Adipose tissue (tissue), 3 donors: ENCODE measurements around the gene NKRF. TPM values are rescaled to one million over a fixed set of nuclear protein-coding genes. Genes with fewer than 3 reads are reported as not detected.

Source experiments
- H3K27ac ChIP-seq: one replicate; pipeline ENCODE4 v1.5.1; 2013; ENCODE audit warnings: low read depth, low read length
- WGBS, 3 donors: extraction: QIAGEN DNeasy Blood & Tissue Kit; methylation state at CpG; one replicate each; pipeline ENCODE4 v1.1.7; 2013; 5-methylcytosine and 5-hydroxymethylcytosine counted together
- polyA plus RNA-seq, 3 donors: library from polyadenylated mRNA; stranded (reverse); fragments of 200-250 nt; gene quantifications; one replicate each; pipeline ENCODE4 v1.2.3, GENCODE V29; 2013
- donor health status: healthy with polysubstance abuse.
- donor health status: Bipolar disorder and iron deficiency.
- donor health status: healthy.

The NKRF gene
- polyA plus RNA-seq, 3 donors: 2.2 to 3.8 (median 3.1) TPM

DNA sequence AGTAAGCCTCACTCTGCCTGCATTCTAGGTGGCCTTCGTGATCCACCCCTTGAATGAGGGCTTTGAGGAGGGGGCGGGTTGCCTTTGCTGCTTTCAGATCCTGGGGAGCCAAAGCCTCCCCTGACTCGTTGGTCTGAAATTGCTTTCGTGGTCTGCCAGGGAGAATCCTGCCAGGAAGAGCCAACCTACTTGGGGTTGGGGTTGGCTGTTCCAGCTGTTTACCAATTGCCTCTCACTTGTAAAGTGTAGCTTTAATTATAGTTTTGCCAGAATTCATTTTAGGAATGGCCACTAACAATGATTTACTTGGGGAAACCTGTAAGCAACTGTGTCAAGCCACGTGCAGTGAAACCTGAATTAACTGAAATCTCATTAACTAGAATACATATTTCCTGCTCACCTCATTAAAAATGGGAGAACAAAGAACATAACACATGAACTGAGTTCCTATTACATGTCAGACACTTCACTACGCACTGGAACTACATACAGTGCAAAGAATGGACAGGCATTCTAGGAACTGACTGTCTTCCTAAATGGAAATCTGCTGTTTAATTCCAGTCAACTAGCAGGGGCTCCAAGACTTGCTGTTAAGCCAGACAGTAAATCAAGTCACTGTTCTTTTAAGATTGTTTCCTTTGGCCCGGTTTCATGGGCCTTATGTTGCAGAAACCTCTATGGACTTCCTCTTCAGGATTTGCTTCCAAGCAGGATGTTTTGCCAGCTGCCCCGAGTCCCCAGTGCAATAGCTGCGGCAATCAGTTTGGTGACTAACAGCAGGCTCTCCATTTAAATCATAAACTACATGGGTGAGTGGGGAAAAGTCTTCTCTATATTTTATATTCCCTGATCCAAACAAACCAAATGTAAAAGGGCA lies 16.4 kb upstream of the NKRF start:
- 49 to 61% (median 51%) methylated on average over 9 of the region's 9 CpGs for WGBS, 3 donors
- H3K27ac ChIP-seq: no peak overlapping the region

DNA sequence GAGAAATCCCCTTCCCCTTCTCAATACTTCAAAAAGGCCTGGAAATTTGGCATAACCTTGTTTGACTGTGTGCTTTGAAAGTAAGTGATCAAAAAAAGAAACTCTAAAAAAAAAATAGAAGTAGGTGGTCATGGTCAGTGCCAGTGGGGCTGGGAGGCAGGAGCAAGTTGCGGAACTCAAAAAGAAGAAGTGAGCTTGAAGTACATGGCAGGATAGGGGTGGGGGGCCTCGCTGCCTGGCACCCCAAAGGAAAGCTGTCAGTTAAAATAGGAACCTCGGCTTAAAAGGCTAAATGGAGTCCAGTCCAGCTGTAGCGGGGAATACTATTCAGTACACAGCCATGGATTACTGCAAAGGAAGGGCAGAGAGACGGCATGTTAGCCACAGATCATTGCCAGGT lies 12.2 kb upstream of the NKRF start:
- 53 to 89% (median 62%) methylated on average over 4 to 5 of the region's 5 CpGs for WGBS, 3 donors
- H3K27ac ChIP-seq: no peak overlapping the region

DNA sequence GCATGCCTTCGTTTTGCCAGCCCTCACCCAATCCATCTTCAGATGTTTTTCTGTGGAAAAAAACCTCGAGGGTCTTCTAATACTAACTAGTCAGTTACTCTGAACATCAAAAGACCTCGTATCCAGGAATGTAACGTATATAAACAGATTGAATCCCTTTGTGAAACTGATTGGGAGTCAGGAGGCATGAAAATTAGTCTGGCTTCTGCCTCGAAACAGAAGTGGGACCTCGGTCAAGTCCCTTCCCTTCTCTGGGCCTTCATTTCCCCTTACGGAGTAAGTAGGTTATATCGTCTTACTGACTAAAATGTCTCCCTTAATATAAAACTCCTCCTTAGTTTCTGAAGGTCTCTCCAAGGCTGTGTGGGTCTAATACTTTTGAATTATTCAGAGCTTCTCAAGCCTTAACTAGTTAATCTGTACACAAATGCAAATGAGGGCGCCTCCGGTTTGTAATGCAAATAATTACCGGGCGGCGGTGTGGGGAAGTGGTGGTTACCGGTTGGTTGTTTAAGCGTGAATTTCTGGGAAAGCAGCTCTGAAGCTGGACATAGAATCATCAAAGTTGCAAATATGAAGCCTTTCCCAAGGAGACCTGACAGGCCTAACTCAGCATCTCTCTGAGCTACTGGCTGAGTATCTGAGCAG lies 11.4 kb upstream of the NKRF start:
- H3K27ac ChIP-seq: no peak overlapping the region
- 45 to 73% (median 55%) methylated on average over 15 of the region's 15 CpGs for WGBS, 3 donors

DNA sequence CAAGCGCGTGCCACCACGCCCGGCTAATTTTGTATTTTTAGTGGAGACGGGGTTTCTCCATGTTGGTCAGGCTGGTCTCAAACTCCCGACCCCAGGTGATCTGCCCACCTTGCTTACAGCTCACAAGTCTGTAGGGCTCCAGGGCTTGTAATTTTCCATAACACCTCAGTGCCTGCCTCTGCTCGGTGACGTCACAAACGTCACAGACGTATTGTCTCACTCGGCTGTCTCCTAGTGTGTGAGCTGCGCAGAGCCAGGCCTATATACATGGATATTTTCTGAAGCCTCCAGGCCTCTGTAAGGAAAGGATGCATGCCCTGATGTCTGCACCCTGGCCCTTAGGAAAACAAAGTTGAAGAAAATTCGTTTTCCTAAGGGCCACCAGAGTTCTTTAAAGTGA lies 8.6 kb upstream of the NKRF start:
- 85 to 89% (median 86%) methylated on average over 12 to 13 of the region's 13 CpGs for whole genome bisulfite sequencing, 3 donors
- H3K27ac ChIP-seq: no peak overlapping the region

DNA sequence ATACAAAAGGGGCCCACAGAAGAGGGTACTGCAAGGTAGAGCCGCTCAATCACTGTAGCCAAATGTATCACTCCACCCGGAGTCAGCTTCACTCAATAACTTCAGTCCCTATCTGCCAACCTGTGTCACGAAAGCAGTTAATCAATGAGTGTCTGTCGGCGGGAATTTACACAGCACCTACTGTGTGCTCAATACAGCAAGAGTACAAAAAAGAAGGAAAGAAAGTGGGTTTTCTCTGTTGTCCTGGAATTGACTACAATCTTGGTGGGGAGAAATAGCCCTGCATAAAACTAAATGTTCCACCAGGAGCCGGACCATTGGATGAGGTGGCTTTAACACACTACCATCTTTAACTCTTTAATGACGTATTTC lies 780 bp upstream of the NKRF start:
- H3K27ac ChIP-seq: peak overlapping the region; percentile 38
- WGBS, 3 donors: 25 to 65% (median 62%) methylated on average over 7 of the region's 7 CpGs

- 0 to 30% (median 1%) methylated on average over 16 to 66 of the region's 68 CpGs for WGBS, 3 donors
Measured at GRCh38 chrX:119605464-119606279, 552 bp downstream of the NKRF start.

DNA sequence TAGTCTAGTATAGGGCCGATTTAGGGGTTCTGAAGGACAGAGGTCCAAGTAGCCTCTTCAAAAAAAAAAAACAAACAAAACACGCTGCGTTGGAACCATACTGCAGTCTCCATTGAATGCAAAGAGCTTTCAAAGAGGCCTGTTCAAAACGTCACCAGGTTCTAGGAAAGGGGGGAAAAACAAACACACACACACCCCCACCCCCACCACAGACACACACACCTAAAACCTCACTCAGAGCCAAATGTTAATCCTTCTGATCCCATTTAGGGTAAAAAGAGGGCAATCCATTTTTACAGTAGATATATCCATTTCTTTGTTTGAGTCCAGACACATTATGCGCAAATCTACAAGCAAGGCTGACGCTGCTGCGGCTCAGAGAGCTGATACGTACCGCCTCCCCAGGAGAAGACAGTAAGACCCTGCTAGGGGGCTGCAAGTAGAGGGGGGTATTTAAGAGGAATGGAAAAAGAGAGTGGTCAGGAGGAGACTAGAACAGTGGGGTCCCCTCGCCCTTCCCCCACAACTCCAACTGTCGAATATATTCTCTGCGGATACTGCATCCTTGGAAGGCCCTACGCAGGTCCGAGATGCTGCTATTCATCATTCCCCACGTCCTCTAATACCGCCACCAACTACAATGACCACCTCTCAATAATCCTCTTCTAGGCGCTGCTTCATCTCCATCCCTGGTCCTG lies 1.3 kb downstream of the NKRF start:
- no peak overlapping the region for H3K27ac ChIP-seq
- WGBS, 3 donors: 18 to 35% (median 34%) methylated on average over 12 to 17 of the region's 17 CpGs

More at GRCh38 chrX:119605464-119606279, 552 bp downstream of the NKRF start:
- H3K27ac ChIP-seq: peak overlapping the region; percentile 55

DNA sequence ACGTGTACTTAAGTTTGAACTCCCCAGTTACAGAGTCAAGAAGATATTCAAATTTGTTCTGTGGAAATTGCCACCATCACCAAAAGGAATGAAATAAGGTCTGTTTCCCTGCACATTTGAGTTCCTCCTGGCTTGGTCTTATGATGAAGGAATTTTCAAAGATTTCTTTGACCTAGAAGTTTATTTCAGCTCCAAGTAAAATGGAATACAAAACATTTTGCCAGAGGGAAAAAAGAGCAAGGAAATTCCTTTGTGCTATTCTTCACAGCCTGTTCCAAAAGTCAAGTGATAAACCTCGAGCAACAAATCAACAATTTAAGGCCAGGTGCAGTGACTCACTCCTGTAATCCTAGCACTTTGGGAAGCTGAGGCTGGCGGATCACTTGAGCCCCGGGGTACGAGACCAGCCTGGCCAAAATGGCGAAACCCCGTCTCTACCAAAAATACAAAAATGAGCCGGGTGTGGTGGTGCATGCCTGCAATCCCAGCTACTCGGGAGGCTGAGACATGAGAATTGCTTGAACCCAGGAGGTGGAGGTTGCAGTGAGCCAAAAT lies 3.4 kb downstream of the NKRF start:
- 76 to 84% (median 78%) methylated on average over 9 of the region's 9 CpGs for WGBS, 3 donors

DNA sequence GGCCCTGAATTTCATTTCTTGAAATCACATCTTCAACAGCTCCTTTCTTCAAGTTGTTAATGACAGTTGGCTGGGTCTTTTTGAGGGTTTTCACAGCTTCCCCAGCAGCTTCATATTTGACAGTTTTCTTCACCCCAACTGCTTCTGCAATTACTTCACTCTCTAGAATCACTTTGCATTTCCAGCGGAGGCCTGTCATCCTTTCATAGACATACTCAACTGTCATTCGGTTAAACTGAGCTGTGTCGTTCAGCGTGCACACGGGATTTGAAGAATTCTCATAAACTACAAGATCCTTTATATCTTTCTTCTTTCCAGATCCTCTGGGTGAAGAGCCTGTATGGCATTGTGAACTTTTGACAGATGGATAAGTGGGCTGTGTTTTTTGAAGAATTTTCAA lies 16.4 kb downstream of the NKRF start:
- no peak overlapping the region for H3K27ac ChIP-seq
- WGBS, 3 donors: 94 to 95% (median 94%) methylated on average over 5 of the region's 5 CpGs

More for the DNA sequence above, 3.4 kb downstream of the NKRF start:
- no peak overlapping the region for H3K27ac ChIP-seq

DNA sequence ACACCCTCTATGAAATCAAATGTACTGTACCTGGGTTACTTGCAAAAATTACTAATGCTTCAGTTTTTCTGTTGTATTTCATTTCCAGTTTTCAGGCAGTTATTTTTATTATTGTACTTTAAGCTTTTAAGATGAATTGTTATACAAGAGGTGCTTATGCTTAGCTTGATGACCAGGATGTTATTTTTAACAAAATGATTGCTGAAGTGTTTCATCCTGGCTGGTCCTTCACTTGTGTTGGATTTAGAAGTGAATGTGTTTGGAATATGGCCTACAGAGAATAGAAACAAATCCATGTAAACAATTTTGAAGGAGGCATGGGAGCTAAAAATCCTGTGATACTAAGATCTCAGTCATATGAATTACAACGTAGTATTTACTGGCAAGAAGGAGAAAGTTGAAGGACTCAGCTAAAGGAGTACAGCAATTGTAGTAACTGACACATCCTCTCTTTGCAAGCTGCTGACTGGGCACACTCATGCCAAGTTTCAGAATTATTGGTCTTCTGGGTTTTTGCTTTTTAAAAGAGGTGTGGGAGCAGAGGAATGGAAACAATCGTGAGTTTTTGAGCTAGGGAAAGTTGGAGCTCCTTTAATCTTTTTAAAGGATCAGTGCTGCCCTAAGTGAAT lies 22.7 kb downstream of the NKRF start:
- 53 to 58% (median 57%) methylated on average over 2 of the region's 2 CpGs for WGBS, 3 donors
- no peak overlapping the region for H3K27ac ChIP-seq

GRCh38 chrX:119579414-119579813 lies 26.8 kb downstream of the NKRF start:
- no peak overlapping the region for H3K27ac ChIP-seq

- no peak within 1 kb of the TSS for H3K27ac ChIP-seq
- 0 to 29% (median 1%) methylated on average over 64 to 86 of the region's 86 CpGs for WGBS, 3 donors
Measured at GRCh38 chrX:119574394-119575266, 31.6 kb downstream of the NKRF start, which contains the start of gene UBE2A. UBE2A (plus strand) TSS chrX:119574563; CDS start chrX:119574712, 149 bp downstream.

- WGBS, 3 donors: 0 to 28% (median 1%) methylated on average over 24 to 30 of the region's 30 CpGs
- H3K27ac ChIP-seq: no peak overlapping the region
Measured at GRCh38 chrX:119573840-119574393, 32.3 kb downstream of the NKRF start.

DNA sequence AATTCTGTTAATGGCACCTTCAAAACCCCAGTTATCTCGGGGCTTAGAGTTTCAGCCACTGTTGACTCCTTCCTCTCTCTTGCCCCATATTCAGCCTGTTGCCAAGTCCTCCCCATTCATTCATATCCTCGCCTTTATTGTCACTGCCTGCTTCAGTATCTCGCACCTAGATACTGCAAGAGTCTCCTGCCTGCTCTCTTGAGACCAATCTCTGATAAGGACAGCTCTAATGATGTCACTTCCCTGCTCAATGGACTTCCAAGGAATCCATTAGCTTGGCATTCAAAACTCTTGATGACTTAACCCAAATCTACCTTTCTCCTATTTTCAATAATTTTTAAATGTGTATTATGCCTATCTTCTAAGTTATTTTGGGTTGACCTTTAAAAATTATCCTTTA lies 33.0 kb downstream of the NKRF start:
- 42 to 58% (median 51%) methylated on average over 3 of the region's 3 CpGs for WGBS, 3 donors
- H3K27ac ChIP-seq: no peak overlapping the region

DNA sequence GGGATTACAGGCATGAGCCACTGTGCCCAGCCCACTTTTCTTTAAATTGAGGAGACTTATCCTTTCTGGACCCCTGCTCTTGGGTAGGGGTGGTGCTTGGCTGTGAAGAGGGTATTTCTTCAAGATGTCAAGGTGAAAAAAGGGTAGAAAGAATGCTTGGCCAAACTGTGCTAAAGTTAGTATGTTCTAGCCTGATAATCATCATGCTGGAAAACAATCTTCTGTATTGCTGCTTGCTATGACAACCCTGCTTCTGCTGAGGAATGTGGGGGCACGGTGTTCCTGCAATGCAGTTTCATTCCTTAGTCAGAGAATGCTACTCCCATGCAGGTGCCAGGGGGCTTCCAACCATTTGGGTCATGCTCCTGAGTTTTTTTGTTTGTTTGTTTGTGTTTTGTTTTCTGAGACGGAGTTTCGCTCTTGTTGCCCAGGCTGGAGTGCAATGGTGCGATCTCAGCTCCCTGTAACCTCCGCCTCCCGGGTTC lies 35.8 kb downstream of the NKRF start:
- 88 to 95% (median 93%) methylated on average over 5 to 6 of the region's 6 CpGs for WGBS, 3 donors
- no peak overlapping the region for H3K27ac ChIP-seq

DNA sequence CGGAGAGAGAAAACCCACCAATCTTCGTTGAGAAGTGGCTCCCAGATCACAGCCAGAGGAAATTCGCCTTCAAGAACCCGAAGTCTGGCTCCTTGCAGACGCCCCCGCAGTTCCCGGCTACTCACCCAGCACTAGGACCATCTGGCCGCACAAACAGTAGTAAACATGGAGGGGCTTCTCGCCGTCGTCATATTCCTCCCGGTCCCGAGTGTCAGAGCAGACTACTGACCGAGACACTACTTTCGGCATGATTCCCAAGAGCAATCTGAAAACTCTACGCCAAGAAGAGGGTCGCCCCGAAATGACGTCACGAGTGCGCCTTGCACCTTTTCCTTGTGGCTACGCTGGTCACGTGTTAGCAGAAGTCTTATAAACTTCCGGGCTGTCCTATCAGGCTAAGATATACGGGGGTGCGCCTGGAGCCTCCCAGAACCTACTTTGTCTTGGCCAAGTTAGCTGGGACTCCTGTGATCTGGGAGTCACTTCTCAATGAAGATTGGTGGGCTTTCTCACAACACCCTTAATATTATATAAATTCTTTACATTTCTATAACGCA lies 41.0 kb downstream of the NKRF start, which contains the start of gene STEEP1:
Gene STEEP1 (minus strand): TSS at position 303 of the 557 bp plus-strand sequence. CDS start 54 bp downstream, at position 249.
- WGBS, 3 donors: 1 to 20% (median 3%) methylated on average over 18 to 27 of the region's 27 CpGs

More for the DNA sequence above, 41.0 kb downstream of the NKRF start, which contains the start of gene STEEP1:
- no peak within 1 kb of the TSS for H3K27ac ChIP-seq
